Activated gamma-delta T cell treated with Interleukin-2 at 50 U/mL for 16 hours (primary cell): ENCODE data around the gene AGPAT4.
"Not testable (repeated sequence)": the region's sequence is repeated elsewhere in the genome, so short reads cannot be mapped to it uniquely, and the experiment has no call there.

Experiments used
- DNase-seq: peaks from one replicate; pipeline ENCODE4 v3.0.0-alpha.2; 2020

Gene AGPAT4

DNA sequence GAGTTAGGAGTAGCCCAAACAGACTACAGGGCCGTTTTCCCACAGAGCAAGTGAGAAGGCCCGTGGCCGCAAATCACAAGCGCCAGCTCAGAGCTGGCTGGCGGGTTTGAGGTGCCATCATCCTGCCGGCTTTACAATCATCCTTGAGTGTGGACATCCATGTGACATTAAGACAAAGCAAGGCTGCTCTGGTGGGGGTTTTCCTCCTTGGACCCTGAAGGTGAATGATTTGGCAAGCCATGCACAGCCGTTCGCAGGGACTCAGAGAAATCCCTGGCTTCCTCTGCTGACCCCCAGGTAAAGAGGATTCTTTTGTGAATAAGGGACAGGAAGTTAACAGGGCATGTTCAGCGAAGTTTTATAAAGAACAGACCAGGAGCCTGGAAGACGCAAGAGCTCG is 137.2 kb downstream of the AGPAT4 start:
- no peak for DNase-seq

DNA sequence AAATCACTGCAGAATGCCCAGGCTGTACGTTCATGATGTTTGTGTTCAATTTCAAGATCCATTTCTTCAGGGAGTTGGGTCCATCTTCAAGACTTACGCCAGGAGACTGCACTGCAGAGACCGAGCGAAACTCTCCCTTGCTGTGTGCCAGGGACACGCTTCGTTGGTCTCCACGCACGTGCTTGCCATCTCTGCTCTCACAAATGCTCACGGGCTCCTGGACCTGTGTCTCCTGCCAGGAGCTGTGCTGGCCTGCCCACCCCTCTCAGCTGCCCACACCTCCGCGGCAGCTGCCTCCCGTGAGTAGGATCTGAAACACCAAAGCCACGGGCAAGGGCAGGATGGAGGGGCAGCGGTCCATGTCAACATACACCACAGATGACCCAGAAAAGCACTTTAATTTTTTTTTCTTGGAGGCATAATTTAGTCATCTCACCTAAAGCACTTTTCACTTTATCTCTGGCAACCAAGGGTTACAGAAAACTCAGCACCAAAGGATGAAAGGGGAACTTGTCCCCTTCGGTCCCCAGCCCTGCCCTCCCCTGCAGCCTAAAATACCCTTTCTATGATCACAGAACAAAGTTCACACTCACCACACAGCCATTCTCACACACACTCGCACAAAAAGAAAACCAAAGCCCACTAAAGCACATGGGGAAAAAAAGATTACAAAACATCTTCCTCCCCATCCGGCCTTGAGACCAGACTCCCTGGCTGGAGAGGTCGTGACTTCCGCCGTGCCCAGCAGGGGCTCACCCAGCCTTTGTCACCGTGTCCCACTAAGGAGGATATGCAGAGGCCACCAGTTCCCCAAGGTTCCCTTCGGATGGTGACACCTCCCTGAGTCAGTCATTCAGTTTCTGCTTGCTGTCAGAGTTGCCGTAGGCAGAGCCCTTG is 137.9 kb downstream of the AGPAT4 start:
- no peak for DNase-seq

DNA sequence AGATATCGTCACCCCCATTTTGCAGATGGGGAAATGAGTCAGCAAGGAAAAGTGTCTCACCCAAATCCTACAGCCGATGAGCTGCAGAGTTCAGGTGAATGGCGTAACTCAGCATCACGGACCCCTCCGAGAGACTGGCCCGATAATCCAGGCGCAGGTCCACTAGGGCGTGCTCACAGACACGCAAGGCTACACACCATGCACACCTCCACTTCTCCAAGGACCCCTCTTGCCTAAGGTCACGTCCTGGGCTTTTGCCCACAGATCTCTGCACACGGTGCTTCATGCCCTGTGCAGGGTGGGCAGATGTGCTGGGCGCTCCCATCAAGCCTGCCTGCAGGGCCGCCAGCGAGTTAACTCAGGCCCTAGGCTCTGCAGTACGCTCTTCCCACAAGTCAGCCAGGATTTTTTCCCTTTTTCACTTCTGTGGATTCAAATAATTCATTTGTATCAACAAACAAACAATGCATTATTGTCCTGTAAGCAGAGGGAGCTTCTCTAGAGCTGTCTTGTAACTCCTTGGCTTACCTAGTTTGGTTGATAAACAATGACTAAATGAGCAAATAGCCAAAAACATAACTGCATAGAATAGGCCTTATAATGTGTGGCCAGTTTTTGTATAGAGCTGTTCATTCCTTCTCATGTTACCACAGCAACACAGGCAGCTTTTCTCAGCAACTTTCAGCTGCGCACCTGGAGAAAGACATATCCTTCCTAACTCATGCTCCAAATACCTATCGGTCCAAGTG is 139.1 kb downstream of the AGPAT4 start:
- no peak for DNase-seq

DNA sequence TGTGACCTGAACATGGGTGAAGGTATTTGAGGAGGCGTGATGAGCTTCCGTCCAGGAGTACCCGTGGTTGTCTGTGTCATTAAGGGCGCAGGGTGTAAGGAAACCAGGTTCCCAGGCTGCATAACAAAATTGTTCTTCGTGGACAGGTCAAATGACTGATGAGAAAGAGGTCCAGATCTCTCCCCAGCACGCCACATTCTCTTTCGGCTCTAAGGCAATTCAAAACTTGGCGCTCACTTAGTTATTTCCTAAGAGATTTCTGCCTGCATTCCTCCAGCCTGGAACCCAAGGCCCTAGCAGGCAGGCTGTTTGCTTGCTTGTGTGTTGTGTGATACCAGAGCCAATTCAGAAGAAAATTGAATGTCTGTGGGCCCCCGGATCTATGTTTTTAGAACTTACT is 139.9 kb downstream of the AGPAT4 start:
- DNase-seq: no peak

DNA sequence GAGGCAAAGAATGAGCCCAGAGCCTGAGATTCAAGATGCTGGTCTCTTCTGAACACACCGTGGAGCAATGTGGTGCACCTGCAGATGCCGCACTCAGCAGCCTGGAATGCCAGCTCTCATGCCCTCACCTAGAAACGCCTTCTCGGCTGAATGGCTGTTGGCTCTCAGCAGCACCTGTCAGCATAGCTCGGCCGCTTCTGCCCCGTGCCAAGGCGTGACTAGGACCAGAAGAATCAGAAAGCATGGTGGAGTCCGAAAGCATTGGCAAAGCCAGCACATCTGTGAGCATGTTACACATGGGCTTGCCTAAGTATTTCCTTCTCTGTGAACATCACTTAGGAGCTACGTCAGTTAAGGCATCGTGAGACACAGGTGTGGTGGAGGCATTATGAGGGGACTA is 141.5 kb downstream of the AGPAT4 start:
- DNase-seq: no peak

DNA sequence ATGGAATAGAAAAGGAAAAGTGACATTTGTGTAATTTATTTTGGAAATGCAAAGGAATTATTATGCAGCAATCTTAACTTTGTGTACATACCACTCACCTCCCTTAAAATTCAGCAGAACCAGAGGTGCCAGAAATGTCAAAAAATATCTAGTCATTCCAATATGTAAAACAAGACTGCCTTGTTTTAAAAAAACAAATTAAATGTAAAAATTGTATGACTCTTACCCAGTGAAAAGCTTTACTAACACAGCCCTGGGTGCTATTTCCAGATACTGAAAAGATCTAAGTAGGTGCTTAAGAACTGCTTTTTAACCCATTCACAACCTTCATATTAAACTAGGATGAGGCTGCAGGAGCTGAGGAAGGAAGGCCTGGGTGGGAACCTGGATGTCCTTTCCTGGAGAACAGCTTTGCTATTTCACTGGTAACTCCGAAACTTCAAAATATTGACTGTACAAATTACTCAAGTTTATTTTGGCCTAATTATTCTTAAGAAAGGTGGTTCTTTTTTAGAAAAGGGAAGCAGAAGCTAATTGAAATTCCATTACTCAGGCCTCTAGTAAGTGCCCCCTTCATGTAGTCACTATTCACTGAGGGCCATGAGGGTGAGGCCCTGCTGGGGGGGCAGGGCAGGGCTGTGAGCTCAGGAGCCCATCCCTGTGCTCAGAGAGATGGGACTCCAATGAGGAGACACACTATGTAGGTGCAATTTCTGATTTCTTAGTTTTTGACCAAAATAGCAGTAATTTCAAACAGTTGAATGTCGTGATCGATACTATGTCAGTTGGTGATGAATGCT is 142.7 kb downstream of the AGPAT4 start:
- DNase-seq: no peak

DNA sequence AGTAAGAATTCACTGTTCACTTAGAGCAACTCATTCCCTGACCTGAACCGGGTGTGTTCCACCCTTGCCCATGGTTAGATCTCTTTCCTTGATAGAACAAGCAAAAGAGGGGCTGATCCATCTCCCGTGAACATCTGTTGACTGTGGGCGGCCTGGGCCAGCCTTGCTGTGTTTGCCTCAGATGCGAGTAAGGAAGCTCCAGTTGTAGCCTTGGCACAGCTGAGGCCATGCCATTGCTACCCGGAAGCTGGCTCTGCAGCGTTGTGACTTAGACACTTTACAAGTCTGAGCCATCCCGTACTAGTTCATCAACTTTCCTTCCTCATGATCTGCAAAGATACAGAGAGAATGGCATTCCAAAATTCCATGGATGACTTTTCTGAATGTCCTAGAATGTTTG is 143.3 kb downstream of the AGPAT4 start:
- no peak for DNase-seq

DNA sequence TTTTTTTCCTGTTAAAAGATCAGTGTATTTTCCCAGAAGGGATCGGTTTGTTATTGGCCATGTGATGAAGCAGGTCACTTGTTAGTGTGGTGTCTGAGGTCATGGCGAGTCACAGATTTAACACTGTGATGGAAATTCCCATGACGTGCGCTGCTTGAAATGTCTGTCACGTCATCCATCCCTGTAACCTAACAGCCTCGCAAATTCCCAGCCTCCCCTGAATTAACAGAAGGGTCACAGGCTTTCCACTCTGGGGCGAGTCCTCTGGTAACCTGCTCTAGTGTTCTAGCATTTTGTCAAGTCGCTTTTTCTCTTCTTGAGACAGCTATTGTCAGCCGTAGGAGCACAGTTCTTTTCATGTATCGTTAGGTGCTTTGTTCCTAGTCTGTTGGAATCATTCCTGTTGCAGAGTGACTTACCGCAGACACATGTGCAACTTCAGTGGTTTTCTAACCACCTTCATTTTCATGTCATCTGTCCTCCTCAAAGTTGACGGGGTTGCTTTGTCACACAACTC is 145.1 kb downstream of the AGPAT4 start:
- no peak for DNase-seq

DNA sequence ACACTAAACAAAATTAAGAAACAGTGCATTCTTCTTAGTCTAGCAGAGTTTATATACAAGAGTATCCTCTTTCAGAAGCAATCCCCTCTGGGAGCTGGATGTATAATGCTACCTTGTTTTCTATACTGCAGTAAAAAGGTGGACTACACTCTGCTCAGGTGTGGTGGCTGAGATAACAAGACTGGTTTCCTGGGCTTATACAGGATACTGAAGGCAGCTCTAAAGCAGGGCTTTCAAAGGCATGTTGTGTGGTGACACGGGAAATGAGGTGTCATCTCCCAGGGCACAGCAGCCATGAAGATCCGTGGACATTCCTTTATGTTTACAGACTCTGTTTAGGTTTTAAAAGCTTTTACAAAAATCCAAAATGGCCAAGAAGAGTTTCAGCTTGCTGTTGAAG is 145.6 kb downstream of the AGPAT4 start:
- DNase-seq: no peak

DNA sequence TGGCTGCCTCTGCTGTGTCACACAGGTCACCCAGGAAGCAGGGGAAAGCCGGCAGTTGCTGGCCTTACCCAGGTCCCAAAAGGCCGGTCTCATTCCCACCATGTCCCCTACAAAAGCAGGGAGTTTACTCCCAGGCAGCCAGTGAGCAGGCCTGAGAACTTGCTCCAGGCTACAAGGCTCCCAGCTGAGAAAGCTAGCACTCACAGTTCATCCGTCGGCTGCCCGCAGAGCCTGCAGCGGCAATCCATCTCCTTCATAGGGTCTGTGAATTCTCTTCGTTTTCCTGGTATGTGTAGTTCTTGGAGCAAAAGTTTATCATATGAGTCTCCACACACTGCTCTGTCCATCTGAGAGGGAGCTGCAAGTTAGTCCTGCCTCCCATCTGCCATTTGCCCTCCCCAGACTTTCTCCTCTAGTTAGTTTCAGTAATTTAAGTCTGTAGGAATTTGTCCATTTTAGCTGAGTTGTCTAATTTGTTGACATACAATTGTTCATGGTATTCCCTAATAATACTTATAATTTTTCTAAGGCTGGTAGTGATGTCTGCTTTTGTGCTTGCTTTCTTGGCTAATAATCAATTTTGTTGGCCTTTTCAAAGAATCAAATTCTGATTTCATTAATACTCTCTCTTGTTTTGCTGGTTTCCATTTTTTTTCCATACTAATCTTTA is 146.7 kb downstream of the AGPAT4 start:
- DNase-seq: no peak

DNA sequence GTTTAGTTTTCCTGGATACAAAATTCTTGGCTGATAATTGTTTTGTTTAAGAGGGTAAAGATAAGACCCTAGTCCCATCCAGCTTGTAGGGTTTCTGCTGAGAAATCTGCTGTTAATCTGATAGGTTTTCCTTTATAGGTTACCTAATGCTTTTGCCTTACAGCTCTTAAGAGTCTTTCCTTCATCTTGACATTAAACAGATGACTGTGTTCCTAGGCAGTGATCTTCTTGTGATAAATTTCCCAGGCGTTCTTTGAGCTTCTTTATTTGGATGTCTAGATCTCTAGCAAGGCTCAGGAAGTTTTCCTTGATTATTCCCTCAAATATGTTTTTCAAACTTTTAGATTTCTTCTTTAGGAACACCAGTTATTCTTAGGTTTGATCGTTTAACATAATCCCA is 148.3 kb downstream of the AGPAT4 start:
- no peak for DNase-seq

DNA sequence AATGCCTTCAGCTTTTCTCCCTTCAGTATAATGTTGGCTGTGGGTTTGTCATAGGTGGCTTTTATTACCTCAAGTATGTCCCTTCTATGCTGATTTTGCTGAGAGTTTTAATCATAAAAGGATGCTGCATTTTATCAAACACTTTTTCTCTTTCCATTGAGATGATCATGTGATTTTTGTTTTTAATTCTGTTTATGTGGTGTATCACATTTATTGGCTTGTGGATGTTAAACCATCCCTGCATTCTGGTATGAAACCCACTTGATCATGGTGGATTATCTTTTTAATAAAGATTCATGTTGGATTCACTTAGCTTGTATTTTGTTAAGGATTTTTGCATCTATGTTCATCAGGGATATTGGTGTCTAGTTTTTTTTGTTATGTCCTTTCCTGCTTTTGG is 150.5 kb downstream of the AGPAT4 start:
- DNase-seq: not testable (repeated sequence)

DNA sequence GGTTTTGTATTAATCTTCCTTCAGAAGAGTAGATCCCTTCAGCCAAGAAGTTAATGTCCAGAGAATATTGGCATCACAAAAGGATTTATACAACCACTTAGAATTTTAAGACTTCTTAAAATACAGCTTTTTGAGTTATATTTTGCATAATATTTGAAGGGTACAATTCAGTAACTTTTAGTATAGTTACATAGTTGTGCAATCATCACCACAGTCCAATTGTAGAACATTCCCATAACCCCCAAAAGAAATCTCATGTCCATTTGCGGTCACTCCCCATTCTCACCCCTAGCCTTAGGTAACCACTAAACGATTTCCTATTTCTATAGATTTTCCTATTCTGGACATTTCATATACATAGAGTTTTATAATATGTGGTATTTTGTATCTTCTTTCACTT is 155.9 kb downstream of the AGPAT4 start:
- DNase-seq: no peak

DNA sequence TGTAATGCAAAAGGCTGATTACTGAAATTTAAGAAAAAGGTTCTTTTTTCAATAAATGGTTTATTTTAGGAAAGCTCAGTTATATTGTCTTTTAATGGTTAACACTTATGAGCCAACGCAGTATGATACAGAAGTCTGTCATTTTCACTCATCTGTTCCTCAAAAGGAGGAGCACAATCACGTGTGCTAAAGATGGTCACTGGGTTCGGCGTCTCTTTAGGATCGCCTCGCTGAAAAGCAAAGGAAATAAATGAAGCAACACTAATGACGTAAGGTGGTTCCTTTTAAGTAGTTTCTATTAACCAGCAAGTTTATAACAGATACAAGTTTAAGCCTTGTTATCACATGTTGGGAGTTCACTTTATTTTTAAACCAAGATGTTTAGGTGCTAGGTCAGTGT is 156.6 kb downstream of the AGPAT4 start:
- DNase-seq: no peak

DNA sequence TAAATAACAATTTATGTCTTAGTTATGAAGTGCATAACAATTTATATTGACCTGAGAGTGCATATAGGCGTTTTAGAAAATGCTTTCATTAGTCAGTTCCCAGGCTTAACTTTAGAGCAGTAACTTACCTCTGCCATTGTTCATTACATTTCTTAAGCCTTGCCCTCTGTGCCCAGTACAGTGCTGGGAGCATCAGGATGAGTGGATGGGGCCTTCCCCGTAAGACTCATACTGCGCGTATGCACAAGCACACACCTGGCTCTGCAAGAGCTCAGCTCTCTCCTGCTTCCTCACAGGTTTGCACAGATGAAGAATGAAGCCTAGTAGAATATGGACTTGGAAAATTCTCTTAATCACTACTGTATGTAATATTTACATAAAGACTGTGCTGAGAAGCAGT is 157.3 kb downstream of the AGPAT4 start:
- no peak for DNase-seq

DNA sequence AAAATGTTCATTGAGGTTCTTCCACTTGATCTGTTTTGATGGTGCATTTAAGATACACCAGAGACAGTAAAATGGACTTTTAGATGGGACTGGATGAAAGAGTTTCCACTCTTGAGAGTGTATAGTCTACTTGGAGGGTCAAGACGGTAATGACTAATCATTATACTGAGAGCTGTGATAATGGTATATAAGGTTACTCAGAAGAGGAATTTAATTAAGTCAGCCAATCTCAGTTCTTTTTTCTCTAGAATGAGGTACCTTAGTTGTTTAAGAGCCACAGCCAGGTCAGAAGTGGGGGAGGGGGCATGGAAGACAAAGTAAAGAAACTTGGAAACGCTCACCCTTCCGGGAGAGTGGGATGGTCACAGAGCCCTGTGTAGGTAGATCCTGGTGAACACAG is 158.4 kb downstream of the AGPAT4 start:
- DNase-seq: no peak

DNA sequence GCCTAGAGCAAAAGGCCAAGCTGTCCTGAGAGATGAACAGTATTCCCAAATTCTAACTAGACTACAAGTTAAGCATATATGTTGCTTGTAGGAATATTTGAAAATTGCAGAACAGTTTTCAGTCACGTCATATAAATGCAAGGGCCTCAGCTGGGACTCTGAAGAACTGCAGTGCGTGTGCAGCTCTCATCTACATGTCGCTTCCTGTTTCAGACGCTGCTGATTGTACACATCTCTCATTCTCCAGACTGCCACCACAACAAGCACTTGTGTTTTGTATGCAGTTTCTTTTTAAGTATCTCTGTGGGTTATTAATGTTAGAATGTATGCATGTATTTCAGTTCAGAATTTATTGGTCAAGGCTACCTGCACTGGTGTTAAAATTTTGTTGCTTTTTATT is 162.6 kb downstream of the AGPAT4 start:
- DNase-seq: no peak

DNA sequence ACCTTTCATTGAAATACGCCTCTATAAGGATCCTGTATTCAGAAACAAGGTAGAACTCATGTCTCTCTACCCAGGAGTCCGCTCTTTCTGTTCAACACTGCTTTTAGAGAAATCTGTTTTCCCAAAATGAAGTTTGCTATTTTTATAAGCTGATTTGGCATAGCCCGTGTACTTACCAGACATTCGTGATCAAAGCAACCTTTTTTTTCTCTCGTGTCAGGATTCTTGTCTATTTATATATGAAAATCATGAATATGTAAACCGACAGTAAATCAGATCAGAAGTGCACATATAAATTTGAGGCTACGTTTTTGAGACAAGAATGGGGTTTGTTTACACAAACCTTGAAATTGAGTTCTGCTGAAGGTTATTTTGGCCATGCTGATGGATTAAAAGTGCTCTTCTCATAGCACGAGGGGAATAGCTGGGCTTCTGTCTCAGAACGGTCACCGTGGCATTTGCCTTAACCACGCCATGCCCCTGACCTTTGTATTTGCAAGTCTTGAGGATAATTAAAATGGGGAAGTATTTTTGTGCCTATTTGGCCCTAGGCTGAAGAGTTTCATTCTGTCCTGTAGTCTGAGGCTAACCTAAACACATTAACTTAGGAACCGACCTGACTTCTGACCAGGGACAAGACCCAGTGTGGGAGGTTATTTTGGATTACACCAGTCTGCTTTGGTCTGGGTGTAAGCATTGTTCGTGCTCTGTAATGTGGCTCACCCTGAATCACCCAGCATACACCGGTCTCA is 163.7 kb downstream of the AGPAT4 start:
- DNase-seq: no peak

DNA sequence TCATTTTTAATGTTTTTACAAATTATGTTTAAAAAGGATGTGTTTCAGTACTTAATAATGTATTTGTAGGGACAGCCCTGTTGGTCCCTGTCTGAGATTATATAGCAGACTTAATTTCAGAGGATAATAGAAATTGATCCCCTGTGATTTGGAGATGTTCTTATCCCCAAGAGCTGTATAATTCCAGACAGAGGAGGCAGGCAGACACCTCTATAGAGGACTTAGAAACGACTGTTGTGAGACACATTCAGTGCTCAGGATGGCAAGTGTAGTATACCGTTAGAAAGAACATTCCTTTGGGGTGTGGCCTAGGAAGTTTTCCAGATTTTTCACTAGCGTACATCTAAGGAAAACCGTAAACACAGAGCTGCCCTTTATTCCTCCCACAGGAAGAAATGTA is 164.5 kb downstream of the AGPAT4 start:
- DNase-seq: no peak

DNA sequence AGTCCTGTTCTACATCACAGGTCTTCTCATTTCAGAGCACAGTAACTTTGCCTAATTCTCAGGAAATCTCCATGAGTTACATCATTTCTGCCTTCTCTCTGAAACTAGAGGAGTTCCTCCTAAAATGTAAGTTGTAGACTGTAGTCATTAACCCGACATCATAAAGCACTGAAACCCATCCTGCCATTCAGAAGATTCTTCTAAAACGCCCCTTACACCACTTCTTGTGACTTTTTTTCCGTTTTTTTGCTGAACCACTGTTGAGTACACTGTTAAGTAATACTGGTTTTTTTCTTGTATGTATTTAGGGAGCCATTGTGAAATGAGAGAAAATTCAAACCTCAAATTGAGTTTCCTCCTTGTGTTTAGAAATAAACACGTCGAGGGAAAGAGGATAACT is 164.9 kb downstream of the AGPAT4 start:
- DNase-seq: no peak

DNA sequence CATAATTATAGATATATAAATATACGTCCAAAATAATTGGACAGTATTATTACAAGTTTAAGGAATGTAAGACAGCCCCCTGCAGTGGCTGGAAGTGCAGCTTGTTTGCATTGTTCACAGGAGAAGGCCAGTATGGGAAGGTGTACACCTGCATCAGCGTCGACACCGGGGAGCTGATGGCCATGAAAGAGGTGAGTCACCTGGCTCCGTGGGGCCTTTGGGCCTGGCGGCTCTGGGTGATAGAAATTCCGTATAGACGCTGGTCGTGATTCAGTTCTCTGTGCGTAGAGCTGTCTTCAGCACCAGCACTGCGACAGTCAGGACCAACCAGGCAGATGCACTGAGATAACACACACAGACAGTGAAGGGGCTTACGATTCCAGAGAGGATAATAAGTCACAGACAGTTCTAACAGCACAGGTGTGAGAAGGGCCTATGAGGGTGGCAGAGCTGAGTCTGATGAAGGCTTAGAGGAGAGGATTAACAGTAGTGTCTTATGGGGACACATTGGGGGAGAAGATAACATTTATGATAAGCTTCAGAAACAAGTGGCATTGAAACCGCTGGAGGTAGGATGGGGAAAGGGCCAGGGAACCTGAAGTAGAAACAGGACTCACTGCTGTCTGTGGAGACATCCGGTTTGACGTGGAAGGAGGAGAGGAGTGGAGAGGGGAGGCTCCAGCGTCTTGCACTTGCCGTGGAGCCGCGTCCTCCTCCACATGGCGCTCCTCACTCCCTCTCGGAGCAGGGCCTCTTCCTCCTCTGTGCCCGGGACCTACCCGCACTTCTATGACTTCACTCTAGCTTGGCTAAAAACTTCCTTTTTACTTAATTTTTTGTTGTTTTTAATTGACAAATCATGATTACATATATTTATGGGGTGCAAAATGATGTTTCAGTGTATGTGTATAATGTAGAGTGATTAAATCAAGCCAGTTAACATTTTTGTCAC is 165.8 kb downstream of the AGPAT4 start:
- no peak for DNase-seq
